SKM-1 treated with dmso at 0.1 percent for 144 hours (cell line): Measurements from ENCODE around the gene TMCO5A.
A peak's percentile ranks its signal among the peaks of the same experiment; 100 is the strongest.

Experiments
- DNase-seq: peaks from one replicate; lab custom pipeline; 2025; ENCODE audit not compliant: unreplicated experiment; lab: John Stamatoyannopoulos, UW

The TMCO5A gene

DNA sequence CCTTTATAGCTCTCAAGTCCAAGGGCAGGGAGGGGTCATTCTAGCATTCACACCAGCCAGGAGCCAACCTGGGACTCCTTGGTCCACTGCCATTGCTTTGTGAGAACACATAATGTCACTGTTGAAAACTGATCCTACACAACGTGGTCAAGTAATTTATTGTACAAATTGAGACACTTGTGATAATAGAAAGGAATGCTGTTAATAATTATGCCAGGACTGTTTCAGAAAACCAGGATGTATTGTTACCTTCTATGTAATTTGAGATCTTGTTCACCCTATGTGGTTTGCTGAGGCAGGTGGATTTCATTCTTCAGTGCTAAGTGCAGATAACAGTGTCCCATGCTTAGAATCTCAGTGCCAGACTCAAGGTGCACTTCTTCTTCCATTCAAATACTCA, 33.3 kb downstream of the TMCO5A start:
- DNase-seq, result no peak

DNA sequence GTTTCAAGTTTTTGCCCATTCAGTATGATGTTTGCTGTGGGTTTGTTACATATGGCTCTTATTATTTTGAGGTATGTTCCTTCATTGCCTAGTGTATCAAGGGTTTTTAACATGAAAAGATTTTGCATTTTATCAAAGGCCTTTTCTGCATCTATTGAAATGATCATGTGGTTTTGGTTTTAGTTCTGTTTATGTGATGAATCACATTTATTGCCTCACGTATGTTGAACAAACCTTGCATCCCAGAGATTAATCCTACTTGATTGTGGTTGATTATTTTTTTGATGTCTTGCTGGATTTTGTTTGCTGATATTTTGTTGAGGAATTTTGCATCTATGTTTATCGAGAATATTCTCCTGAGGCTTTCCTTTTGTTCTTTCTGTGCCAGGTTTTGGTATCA, 39.4 kb downstream of the TMCO5A start:
- DNase-seq, result no peak

DNA sequence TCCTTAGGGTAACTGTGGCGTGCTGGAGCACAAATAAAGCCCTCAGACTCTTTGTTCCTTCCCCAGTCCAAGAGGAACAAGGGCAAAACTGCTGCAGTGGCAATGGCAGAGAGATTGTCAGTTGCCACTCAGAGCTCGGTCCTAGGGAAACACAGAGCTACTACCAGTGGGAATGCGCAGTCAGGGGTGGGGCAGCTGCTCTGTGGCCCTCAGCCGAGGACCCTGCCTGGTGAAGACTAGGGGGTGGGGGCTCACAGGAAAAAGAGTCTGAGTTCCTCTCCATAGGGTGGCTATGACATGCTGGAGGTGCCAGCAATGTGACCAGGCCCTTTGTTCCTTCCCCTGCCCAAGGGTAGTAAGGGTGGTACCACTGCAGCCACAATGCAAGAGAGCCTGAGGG, 43.8 kb downstream of the TMCO5A start:
- no peak for DNase-seq

DNA sequence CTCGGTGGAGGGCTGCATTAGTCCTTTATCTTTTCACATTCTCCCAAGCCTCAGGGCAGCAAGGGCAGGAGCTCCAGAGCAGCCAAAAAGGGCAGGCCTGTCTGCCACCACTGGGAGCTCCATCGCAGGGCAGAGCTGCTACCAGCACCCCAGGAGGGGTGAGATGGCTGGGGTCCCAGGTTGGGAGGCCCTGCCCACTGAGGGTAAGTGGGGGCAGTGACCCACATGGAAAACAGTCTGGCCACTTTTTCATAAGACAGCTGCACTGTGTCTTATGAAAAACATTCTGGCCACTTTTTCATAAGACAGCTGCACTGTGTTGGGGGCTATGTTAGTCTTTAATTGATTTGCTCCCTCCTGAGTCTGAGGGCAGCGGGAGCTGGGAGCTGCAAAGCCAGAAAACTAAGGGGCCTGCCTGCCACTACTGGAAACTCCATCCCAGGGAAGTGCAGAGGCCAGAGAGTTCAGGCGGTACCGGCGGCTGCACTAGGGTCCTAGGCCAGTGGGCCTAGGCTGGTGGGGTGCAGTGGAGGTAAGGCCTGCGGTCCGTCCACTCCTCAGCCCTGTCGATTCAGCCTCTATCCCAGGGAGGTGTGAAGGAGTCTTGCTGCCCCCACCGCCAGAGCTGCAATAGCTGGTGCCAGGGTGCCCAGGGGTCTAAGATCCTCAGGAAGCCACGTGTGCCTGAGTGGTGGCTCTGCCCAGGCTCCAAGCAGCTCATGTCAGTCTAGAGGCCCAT, 45.4 kb downstream of the TMCO5A start:
- no peak for DNase-seq

DNA sequence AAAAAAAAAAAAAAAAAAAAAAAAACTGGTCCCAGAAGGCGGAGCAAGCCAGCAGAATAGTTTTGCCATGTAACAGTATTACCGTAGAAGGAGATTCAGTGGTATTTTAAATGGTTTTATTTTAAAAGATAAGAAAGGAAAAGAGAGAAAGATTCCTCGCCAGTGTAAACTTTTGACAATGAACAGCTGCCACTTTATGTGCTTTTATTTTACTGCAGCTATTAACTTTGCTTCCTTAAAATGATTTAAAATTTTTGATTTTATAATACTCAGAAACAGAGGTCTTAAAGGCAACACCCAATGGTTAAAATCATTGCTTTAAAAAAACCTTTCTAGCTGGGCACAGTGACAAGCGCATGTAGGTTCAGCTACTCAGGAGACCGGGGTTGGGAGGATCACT, 46.8 kb downstream of the TMCO5A start:
- DNase-seq, result no peak

DNA sequence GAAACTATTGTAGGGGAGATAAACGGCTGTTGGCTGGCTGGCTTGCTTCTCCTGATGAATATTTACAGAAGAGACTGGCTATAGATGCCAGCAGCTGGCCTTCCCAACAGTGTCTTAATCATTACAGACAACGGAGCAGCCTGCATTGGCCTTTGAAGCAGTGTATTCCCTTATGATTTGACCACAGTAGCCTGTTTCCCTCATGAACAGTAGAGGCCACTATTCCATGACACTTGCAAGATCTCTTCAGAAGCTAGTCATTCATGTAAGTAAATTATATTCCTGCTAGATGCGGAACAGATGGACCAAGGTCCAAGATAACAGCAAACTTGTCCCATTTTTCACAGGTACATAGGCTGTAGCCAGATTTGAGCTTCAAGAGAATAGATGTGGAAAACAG, 47.3 kb downstream of the TMCO5A start:
- DNase-seq, result peak; percentile 11

DNA sequence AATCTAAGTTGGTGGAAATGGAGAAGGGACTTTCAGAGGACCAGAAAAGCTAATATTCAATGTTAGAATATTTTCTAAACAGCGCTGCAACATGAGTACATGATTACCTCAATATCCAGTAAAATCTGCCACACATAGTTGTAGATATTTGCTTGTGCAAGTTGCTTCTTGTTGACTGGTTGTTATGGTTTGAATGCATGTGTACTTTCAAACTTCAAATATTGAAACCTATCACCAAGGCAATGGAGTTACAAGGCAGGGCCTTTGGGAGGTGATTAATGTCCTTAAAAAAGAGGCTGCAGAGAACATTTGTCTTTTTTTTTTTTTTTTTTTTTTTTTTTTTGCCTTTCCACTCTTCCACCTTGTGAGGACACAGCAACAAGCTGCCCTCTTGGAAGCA, 49.9 kb downstream of the TMCO5A start:
- no peak for DNase-seq

DNA sequence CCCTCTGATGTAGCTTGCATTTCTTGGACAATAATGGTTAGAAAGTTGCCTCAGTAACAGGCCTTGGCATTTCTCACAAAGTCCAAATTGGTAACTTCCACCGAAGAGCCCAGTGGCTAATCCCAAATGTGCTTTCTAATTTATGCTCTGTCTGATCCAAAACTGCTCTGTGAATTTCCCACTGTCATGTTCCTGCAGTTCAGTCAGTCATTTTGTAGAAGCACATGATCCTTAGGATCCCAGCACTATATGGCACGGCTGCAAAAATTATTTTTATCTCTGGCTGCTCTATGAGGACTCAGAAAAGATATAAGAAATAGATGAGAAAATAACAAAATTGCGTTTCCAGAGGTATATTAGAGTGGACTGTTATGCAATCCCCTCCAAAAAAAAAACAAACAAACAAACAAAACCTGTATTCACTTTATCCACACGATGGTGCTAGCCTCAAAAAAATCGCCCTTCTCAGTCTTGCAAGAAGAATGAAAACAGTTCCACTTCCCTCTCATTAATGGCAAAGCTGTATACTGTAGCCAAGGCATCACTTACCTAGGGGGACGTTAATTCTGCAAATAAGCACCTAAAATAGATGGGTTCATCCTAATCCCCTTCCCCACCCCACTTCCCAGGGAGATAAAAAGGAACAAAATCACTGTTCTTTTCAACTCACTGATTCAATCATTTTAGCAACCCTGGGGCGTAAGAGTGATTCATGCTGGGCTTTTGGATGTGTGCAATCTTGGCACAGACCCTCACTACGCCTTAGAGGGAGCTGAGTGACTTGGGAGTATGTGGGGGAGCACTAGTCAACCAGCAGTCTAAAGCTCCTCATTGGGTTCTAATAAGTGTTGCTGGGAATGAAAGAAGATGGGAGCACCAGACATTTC, 61.3 kb downstream of the TMCO5A start:
- DNase-seq, result peak; percentile 11
